Activated naive CD8-positive, alpha-beta T cell treated with anti-CD3 and anti-CD28 coated beads for 36 hours (primary cell): ENCODE results near the gene RGS5. TPM values are rescaled to one million over a fixed set of nuclear protein-coding genes. Genes with fewer than 3 reads are reported as not detected.

ENCODE experiments used
- DNase-seq: peaks from one replicate; pipeline ENCODE4 v3.0.0; 2021
- H3K27ac Mint-ChIP-seq: one replicate; pipeline ENCODE4 v1.8.0; 2022; ENCODE audit warnings: mild to moderate bottlenecking, moderate library complexity, mixed read lengths
- H3K27me3 Mint-ChIP-seq: one replicate; pipeline ENCODE4 v1.8.0; 2022; ENCODE audit warnings: mild to moderate bottlenecking, mixed read lengths
- H3K36me3 Mint-ChIP-seq: one replicate; pipeline ENCODE4 v1.8.0; 2021; ENCODE audit warnings: mild to moderate bottlenecking, mixed read lengths
- H3K4me1 Mint-ChIP-seq: one replicate; pipeline ENCODE4 v1.8.0; 2021; ENCODE audit warnings: mixed read lengths
- H3K4me3 Mint-ChIP-seq: one replicate; pipeline ENCODE4 v1.8.0; 2022; ENCODE audit warnings: mild to moderate bottlenecking, moderate library complexity, mixed read lengths
- H3K9me3 Mint-ChIP-seq: one replicate; pipeline ENCODE4 v1.8.0; 2022; ENCODE audit warnings: mixed read lengths
- total RNA-seq, 2 experiments: library from RNA; stranded (reverse); gene quantifications; one replicate each; pipeline ENCODE4 v1.2.3, GENCODE V29; 2021

Gene RGS5
- total RNA-seq, 2 experiments from 2014 or later, result 2.0 to 4.0 TPM

DNA sequence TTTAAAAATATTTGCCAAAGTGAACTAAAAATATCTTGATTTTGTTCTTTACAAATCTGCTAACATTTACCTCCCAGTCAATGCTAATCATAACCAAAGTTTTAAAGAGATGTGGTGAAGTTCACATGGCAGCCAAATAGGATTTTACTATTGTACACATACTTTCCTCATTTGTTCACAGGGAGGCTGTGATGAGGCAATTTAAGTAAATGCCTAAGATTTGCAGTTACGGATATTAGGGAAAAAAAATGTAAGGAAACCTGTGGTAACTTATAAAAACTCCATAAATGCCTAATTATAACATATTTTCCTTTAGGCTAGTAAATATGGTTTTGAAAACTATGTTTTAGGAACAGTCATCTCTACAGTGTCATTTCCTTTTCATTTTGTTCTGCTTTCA lies 32.4 kb downstream of the RGS5 start:
- H3K27ac Mint-ChIP-seq, result no peak overlapping the region
- peaks cover 6% of the 10 kb centered on the region for H3K4me1 Mint-ChIP-seq
- no peaks in the 10 kb centered on the region for H3K9me3 Mint-ChIP-seq
- H3K36me3 Mint-ChIP-seq, result peaks cover under 1% of the 10 kb centered on the region
- H3K4me3 Mint-ChIP-seq, result no peak overlapping the region
- no peak for DNase-seq
- peaks cover 13% of the 10 kb centered on the region for H3K27me3 Mint-ChIP-seq

DNA sequence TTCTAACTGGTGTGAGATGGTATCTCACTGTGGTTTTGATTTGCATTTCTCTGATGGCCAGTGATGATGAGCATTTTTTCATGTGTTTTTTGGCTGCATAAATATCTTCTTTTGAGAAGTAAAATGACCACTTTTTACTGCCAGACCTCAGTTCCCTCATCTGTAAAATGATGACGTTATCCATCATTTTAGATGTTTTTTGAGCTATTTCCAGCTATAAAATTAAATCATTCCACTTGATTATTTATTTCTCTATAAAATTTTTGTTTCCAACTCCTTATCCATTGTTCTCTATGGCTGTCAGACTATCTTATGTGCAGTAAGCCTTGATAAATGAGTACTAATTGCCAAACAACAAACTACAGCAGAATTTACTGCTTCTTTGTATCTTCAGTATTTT lies 33.2 kb downstream of the RGS5 start:
- no peak overlapping the region for H3K4me3 Mint-ChIP-seq
- DNase-seq, result no peak
- H3K4me1 Mint-ChIP-seq, result peaks cover 6% of the 10 kb centered on the region
- peaks cover 2% of the 10 kb centered on the region for H3K36me3 Mint-ChIP-seq
- H3K27ac Mint-ChIP-seq, result no peak overlapping the region
- H3K27me3 Mint-ChIP-seq, result peaks cover 5% of the 10 kb centered on the region
- H3K9me3 Mint-ChIP-seq, result no peaks in the 10 kb centered on the region

DNA sequence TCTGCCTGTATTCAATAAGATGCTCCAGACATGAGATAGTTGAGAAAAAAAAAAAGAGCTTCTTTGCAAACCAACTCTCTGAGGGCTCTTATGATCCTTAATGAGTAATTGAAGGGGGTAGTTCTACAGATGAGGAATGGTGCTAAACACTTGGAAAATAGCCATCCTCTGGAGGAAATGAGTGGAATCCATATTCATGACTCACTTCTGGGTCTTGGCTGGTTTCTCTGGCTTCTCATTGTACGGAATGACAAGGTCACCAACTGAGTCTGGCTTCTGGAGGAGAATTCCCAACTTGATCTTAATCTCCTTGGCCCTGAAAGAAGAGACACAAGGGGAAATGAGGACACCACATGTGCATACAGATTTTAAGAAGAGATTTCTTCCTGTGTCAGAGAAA lies 34.7 kb downstream of the RGS5 start:
- H3K9me3 Mint-ChIP-seq, result no peaks in the 10 kb centered on the region
- H3K4me3 Mint-ChIP-seq, result no peak overlapping the region
- DNase-seq, result no peak
- no peaks in the 10 kb centered on the region for H3K27me3 Mint-ChIP-seq
- H3K4me1 Mint-ChIP-seq, result peaks cover 6% of the 10 kb centered on the region
- no peak overlapping the region for H3K27ac Mint-ChIP-seq
- H3K36me3 Mint-ChIP-seq, result peaks cover 2% of the 10 kb centered on the region

- no peak overlapping the region for H3K27ac Mint-ChIP-seq
- H3K9me3 Mint-ChIP-seq, result no peaks in the 10 kb centered on the region
- H3K27me3 Mint-ChIP-seq, result no peaks in the 10 kb centered on the region
- H3K4me3 Mint-ChIP-seq, result no peak overlapping the region
- DNase-seq, result no peak
- peaks cover 2% of the 10 kb centered on the region for H3K36me3 Mint-ChIP-seq
- peaks cover 6% of the 10 kb centered on the region for H3K4me1 Mint-ChIP-seq
Measured at GRCh38 chr1:163166886-163167555, 35.7 kb downstream of the RGS5 start.

DNA sequence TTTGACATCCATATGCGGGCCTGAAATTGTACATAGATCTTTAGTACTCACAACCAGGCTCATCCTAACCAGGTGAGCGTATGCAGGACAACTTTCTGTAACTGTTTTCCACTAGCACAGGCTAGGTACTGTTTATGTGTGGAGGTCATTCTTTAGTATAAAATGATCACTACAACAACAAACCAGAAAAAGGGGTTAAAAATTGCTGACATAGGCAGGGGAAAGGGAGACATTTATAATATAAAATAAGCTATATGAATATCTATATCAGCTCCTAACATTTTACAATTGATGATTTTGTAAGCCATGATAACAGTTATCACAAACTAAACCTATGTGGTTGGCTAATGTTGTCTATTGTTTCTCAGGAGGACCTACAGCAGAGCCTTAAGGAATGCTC lies 37.6 kb downstream of the RGS5 start:
- Mint-ChIP-seq H3K27ac (no peak overlapping the region), H3K4me3 (no peak overlapping the region)

DNA sequence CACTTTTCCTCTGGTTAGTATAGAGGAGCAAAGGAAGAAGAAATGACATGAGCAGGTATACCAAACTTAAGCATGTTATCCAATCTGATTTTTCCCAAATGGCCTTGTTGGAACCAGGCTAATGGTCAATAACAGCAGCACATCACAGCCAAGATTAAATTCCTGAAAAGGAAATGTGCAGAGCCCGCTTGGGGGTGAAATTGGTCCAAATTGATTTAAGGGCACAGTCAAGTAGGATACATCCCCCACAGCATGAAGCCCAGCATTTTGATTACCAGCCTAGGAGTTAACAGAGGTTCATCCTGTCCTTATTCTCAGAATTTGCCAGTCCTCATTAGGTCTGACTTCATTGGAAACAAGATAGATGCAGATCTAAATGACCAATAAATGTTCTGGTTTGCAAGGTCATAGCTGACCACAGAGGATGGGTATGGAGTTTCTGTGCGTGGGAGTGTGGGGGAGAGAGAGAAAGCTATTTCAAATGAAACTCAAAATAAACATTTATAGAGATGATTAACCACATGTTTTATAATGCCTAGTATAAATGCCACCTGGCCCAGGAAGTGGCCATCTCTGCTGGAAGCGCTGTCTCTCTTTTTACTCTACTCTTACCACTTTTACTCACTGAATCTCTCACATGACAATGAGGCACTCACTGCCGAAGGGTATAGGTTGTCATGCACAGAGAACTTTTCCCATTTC lies 38.7 kb downstream of the RGS5 start:
- Mint-ChIP-seq H3K27me3 (no peaks in the 10 kb centered on the region), H3K36me3 (peaks cover 3% of the 10 kb centered on the region), H3K4me3 (no peak overlapping the region), H3K4me1 (peaks cover 6% of the 10 kb centered on the region), H3K9me3 (peaks cover 1% of the 10 kb centered on the region), H3K27ac (no peak overlapping the region)
- no peak for DNase-seq

More for the DNA sequence above, 37.6 kb downstream of the RGS5 start:
- peaks cover 6% of the 10 kb centered on the region for H3K4me1 Mint-ChIP-seq
- no peaks in the 10 kb centered on the region for H3K27me3 Mint-ChIP-seq
- peaks cover 2% of the 10 kb centered on the region for H3K36me3 Mint-ChIP-seq
- no peaks in the 10 kb centered on the region for H3K9me3 Mint-ChIP-seq
- DNase-seq, result no peak

GRCh38 chr1:163163163-163163562 lies 39.6 kb downstream of the RGS5 start:
- H3K27ac Mint-ChIP-seq, result no peak overlapping the region
- no peaks in the 10 kb centered on the region for H3K27me3 Mint-ChIP-seq
- DNase-seq, result no peak
- peaks cover 5% of the 10 kb centered on the region for H3K9me3 Mint-ChIP-seq
- peaks cover 4% of the 10 kb centered on the region for H3K36me3 Mint-ChIP-seq
- H3K4me3 Mint-ChIP-seq, result no peak overlapping the region
- peaks cover 6% of the 10 kb centered on the region for H3K4me1 Mint-ChIP-seq

- Mint-ChIP-seq H3K4me3 (no peak overlapping the region), H3K27me3 (no peaks in the 10 kb centered on the region), H3K36me3 (peaks cover 7% of the 10 kb centered on the region), H3K27ac (no peak overlapping the region), H3K4me1 (peaks cover 6% of the 10 kb centered on the region), H3K9me3 (peaks cover 5% of the 10 kb centered on the region)
- DNase-seq, result no peak
Measured at GRCh38 chr1:163162381-163162914, 40.3 kb downstream of the RGS5 start.

- no peak for DNase-seq
- no peak overlapping the region for H3K27ac Mint-ChIP-seq
- H3K4me1 Mint-ChIP-seq, result peaks cover 1% of the 10 kb centered on the region
- peaks cover 5% of the 10 kb centered on the region for H3K9me3 Mint-ChIP-seq
- H3K27me3 Mint-ChIP-seq, result no peaks in the 10 kb centered on the region
- no peak overlapping the region for H3K4me3 Mint-ChIP-seq
- H3K36me3 Mint-ChIP-seq, result peaks cover 7% of the 10 kb centered on the region
Measured at GRCh38 chr1:163161841-163162240, 40.9 kb downstream of the RGS5 start.

- Mint-ChIP-seq H3K4me3 (no peak overlapping the region), H3K27ac (no peak overlapping the region), H3K9me3 (peaks cover 5% of the 10 kb centered on the region), H3K27me3 (no peaks in the 10 kb centered on the region), H3K36me3 (peaks cover 7% of the 10 kb centered on the region), H3K4me1 (no peaks in the 10 kb centered on the region)
- no peak for DNase-seq
Measured at GRCh38 chr1:163161337-163161736, 41.4 kb downstream of the RGS5 start.

GRCh38 chr1:163155606-163156005 lies 47.1 kb downstream of the RGS5 start:
- no peaks in the 10 kb centered on the region for H3K4me1 Mint-ChIP-seq
- peaks cover 7% of the 10 kb centered on the region for H3K36me3 Mint-ChIP-seq
- no peak overlapping the region for H3K27ac Mint-ChIP-seq

GRCh38 chr1:163148911-163149310 lies 53.8 kb downstream of the RGS5 start:
- Mint-ChIP-seq H3K4me3 (no peak overlapping the region), H3K27me3 (no peaks in the 10 kb centered on the region), H3K27ac (no peak overlapping the region), H3K36me3 (peaks cover 2% of the 10 kb centered on the region), H3K4me1 (no peaks in the 10 kb centered on the region), H3K9me3 (no peaks in the 10 kb centered on the region)
- no peak for DNase-seq

More at GRCh38 chr1:163155606-163156005, 47.1 kb downstream of the RGS5 start:
- no peak for DNase-seq
- Mint-ChIP-seq H3K9me3 (peaks cover 5% of the 10 kb centered on the region), H3K4me3 (no peak overlapping the region), H3K27me3 (no peaks in the 10 kb centered on the region)

DNA sequence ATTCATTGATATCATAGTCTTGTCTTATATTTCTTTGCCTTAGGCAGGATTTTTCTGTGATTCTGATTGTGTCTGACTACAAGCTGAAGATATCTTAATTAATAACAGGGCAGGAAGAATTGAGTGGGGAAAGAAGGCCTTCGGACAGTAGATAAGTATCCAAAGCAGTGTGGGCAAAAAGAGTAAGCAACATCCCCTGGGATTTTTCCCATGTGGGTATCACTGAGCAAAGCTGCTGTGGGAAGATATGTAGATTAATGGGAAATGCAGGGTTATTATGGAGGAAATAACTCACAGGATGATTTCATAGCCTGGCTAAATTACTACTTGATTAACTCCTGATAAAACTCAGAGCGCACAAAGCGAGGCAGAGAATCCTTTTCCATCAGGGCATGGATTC lies 55.7 kb downstream of the RGS5 start:
- Mint-ChIP-seq H3K27ac (no peak overlapping the region), H3K27me3 (no peaks in the 10 kb centered on the region), H3K9me3 (no peaks in the 10 kb centered on the region), H3K36me3 (peaks cover 2% of the 10 kb centered on the region), H3K4me1 (no peaks in the 10 kb centered on the region), H3K4me3 (no peak overlapping the region)
- DNase-seq, result no peak

DNA sequence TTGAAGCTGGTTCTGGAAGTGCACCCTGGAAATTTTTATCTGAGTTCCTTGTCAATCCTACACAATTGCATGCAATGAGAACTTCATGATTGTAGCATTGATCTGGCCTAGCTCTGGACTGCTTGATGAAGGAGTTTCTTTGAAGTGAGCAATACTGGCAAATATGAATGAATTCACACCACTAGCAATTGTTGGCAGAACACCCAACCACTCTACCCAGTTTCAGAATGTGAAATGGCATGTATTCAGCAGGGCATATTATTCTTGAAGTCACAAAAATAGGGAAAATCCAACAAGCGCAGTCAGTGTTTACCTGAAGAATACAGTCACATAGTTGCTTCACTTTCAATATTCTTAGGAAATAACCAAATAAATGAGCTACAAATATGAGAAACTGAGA lies 57.3 kb downstream of the RGS5 start:
- no peak overlapping the region for H3K4me3 Mint-ChIP-seq
- no peak for DNase-seq
- no peaks in the 10 kb centered on the region for H3K4me1 Mint-ChIP-seq
- H3K27ac Mint-ChIP-seq, result no peak overlapping the region
- no peaks in the 10 kb centered on the region for H3K27me3 Mint-ChIP-seq
- H3K36me3 Mint-ChIP-seq, result no peaks in the 10 kb centered on the region
- H3K9me3 Mint-ChIP-seq, result no peaks in the 10 kb centered on the region

DNA sequence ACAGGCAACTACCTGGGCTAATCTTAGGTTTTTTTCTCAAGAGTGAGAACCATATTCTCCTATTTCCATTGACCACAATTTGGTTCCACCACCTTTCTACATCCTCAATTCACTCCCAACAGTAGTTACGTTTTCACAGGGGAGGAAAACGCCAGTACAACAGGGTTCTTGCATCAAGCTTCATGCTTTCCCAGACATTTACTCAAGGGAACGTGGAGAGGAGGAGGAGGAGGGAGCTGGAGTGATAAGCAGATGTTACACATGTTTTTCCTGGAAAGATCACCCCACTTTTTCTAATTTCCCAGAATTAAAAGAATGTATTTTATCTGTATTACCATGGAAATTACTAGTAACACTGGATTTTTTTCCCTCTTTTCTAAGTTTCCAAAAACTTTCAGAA lies 58.3 kb downstream of the RGS5 start:
- no peak overlapping the region for H3K4me3 Mint-ChIP-seq
- H3K4me1 Mint-ChIP-seq, result no peaks in the 10 kb centered on the region
- H3K9me3 Mint-ChIP-seq, result no peaks in the 10 kb centered on the region
- DNase-seq, result no peak
- H3K27ac Mint-ChIP-seq, result no peak overlapping the region
- H3K27me3 Mint-ChIP-seq, result no peaks in the 10 kb centered on the region
- no peaks in the 10 kb centered on the region for H3K36me3 Mint-ChIP-seq

DNA sequence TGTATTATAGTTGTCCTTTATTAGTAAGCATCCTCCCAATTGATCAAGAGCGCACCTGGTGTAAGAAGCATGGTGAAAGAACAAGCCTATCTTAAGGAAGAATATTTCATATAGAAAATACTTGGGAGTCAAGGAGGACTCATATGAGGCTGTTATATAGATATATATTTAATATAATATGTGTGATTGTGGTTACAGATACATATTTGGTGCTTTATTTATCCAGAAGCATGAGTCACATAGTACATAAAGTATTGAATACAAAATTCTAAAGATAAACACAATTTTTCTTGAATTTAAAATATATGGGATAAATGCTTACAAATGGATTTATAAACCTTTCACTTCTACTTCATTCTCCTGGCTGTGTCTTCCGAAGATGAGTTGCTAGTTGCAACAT lies 60.6 kb downstream of the RGS5 start:
- H3K36me3 Mint-ChIP-seq, result no peaks in the 10 kb centered on the region
- H3K9me3 Mint-ChIP-seq, result no peaks in the 10 kb centered on the region
- no peak for DNase-seq
- peaks cover 5% of the 10 kb centered on the region for H3K27me3 Mint-ChIP-seq
- H3K4me3 Mint-ChIP-seq, result no peak overlapping the region
- H3K4me1 Mint-ChIP-seq, result no peaks in the 10 kb centered on the region
- no peak overlapping the region for H3K27ac Mint-ChIP-seq
